OCI-LY3 (cell line): Measurements from ENCODE around the gene UQCC2.

ENCODE experiments used
- H2AFZ ChIP-seq: fragments of 200-600, 300-600 bp; shearing (Covaris generic); 2 replicates; pipeline ENCODE4 v1.6.0; 2014; ENCODE audit warnings: antibody characterized with exemption, low read depth, low read length
- H3K27ac ChIP-seq: fragments of 200-600, 300-600 bp; sonication (generic); 2 replicates; pipeline ENCODE4 v1.5.1; 2014; ENCODE audit warnings: mild to moderate bottlenecking, low read length, moderate library complexity, mixed read lengths
- H3K27me3 ChIP-seq: fragments of 200-600, 300-600 bp; sonication (generic); 2 replicates; pipeline ENCODE4 v1.6.1; 2014; ENCODE audit warnings: low read depth, low read length, mixed read lengths
- H3K36me3 ChIP-seq: fragments of 200-600, 300-600 bp; sonication (generic); replicated peaks from 2 replicates; pipeline ENCODE3; 2014; ENCODE audit warnings: low read depth, low read length, mixed read lengths
- H3K4me1 ChIP-seq: fragments of 300-600, 200-600 bp; sonication (generic); 2 replicates; pipeline ENCODE4 v1.6.1; 2014; ENCODE audit warnings: low read length, mixed read lengths
- H3K4me2 ChIP-seq: fragments of 200-600, 300-600 bp; sonication (generic); 2 replicates; pipeline ENCODE4 v1.6.1; 2014; ENCODE audit warnings: low read length, mixed read lengths
- H3K4me3 ChIP-seq: fragments of 300-600, 200-600 bp; sonication (generic); 2 replicates; pipeline ENCODE4 v1.5.1; 2014; ENCODE audit warnings: antibody characterized with exemption, mild to moderate bottlenecking, low read length, moderate library complexity
- H3K79me2 ChIP-seq: fragments of 300-600, 200-600 bp; shearing (Covaris generic); 2 replicates; pipeline ENCODE4 v1.6.1; 2014; ENCODE audit warnings: mild to moderate bottlenecking, low read length, mixed read lengths
- H3K9ac ChIP-seq: fragments of 300-600, 200-600 bp; shearing (Covaris generic); 2 replicates; pipeline ENCODE4 v1.6.0; 2014; ENCODE audit warnings: mild to moderate bottlenecking, low read length, moderate library complexity
- H3K9me3 ChIP-seq: fragments of 200-600, 300-600 bp; shearing (Covaris generic); 2 replicates; pipeline ENCODE4 v1.6.1; 2014; ENCODE audit warnings: low read length, mixed read lengths; ENCODE audit not compliant: insufficient read depth
- H4K20me1 ChIP-seq: fragments of 200-600, 300-600 bp; sonication (generic); 2 replicates; pipeline ENCODE4 v1.6.1; 2016; ENCODE audit warnings: low read length, mixed read lengths; ENCODE audit not compliant: insufficient read depth
- CTCF ChIP-seq: fragments of 200-600, 300-600 bp; sonication (generic); IDR thresholded peaks from 2 replicates; pipeline ENCODE4 v1.5.1; 2014; ENCODE audit warnings: antibody characterized with exemption, low read length, low read depth
- EZH2phosphoT487 ChIP-seq: fragments of 200-600 bp; shearing (Covaris generic); IDR thresholded peaks from 2 replicates; pipeline ENCODE4 v1.6.1; 2018; ENCODE audit warnings: antibody characterized with exemption, mixed run types, low read depth

The UQCC2 gene

GRCh38 chr6:33716379-33716778 is 4.9 kb upstream of the UQCC2 start:
- Histone ChIP-seq H3K9ac (no peak overlapping the region), H3K27me3 (no peaks in the 10 kb centered on the region), H3K9me3 (no peaks in the 10 kb centered on the region), H3K4me3 (no peak overlapping the region), H3K79me2 (no peaks in the 10 kb centered on the region), H3K4me1 (peaks cover 14% of the 10 kb centered on the region), H2AFZ (no peak overlapping the region), H3K36me3 (no peaks in the 10 kb centered on the region), H3K4me2 (no peak overlapping the region), H3K27ac (no peak overlapping the region), H4K20me1 (no peaks in the 10 kb centered on the region)
- TF ChIP-seq EZH2phosphoT487 (no peak), CTCF (no peak)

GRCh38 chr6:33714385-33715040 is 3.0 kb upstream of the UQCC2 start:
- Histone ChIP-seq H2AFZ (no peak overlapping the region), H3K27me3 (no peaks in the 10 kb centered on the region), H3K27ac (no peak overlapping the region), H3K79me2 (peaks cover 17% of the 10 kb centered on the region), H3K4me1 (peaks cover 19% of the 10 kb centered on the region), H3K9ac (no peak overlapping the region), H3K9me3 (no peaks in the 10 kb centered on the region), H3K4me2 (no peak overlapping the region), H3K4me3 (no peak overlapping the region), H4K20me1 (no peaks in the 10 kb centered on the region), H3K36me3 (no peaks in the 10 kb centered on the region)
- TF ChIP-seq EZH2phosphoT487 = no peak
- TF ChIP-seq CTCF = peak; percentile 11; the same call in 1 of the 2 replicates

- H3K4me1 ChIP-seq = peaks cover 18% of the 10 kb centered on the region
- H3K4me2 ChIP-seq = no peak overlapping the region
- peaks cover 24% of the 10 kb centered on the region for H3K79me2 ChIP-seq
- no peaks in the 10 kb centered on the region for H3K27me3 ChIP-seq
- H3K27ac ChIP-seq = no peak overlapping the region
- no peaks in the 10 kb centered on the region for H4K20me1 ChIP-seq
- no peak overlapping the region for H3K9ac ChIP-seq
- H2AFZ ChIP-seq = no peak overlapping the region
- peaks cover 5% of the 10 kb centered on the region for H3K36me3 ChIP-seq
- H3K4me3 ChIP-seq = no peak overlapping the region
- TF ChIP-seq EZH2phosphoT487 = no peak
- no peak for TF ChIP-seq CTCF
- H3K9me3 ChIP-seq = no peaks in the 10 kb centered on the region
Observed at GRCh38 chr6:33713786-33714185, 2.3 kb upstream of the UQCC2 start.

GRCh38 chr6:33712914-33713313 is 1.4 kb upstream of the UQCC2 start:
- H3K27me3 ChIP-seq = no peaks in the 10 kb centered on the region
- TF ChIP-seq CTCF = no peak
- TF ChIP-seq EZH2phosphoT487 = no peak
- H3K4me1 ChIP-seq = peaks cover 13% of the 10 kb centered on the region
- H3K9ac ChIP-seq = no peak overlapping the region
- no peaks in the 10 kb centered on the region for H3K9me3 ChIP-seq
- no peak overlapping the region for H3K4me3 ChIP-seq
- H3K36me3 ChIP-seq = peaks cover 5% of the 10 kb centered on the region
- H4K20me1 ChIP-seq = no peaks in the 10 kb centered on the region
- H3K79me2 ChIP-seq = peaks cover 27% of the 10 kb centered on the region
- no peak overlapping the region for H3K27ac ChIP-seq
- H3K4me2 ChIP-seq = no peak overlapping the region
- H2AFZ ChIP-seq = no peak overlapping the region
